DOHH2 (cell line): ENCODE results near the gene TOM1.

ENCODE experiments used
- EZH2phosphoT487 ChIP-seq: fragments of 200-600 bp; sonication (generic); IDR thresholded peaks from 2 replicates; pipeline ENCODE4 v1.6.1; 2017; ENCODE audit warnings: borderline replicate concordance, mild to moderate bottlenecking, antibody characterized with exemption, low read length, moderate library complexity, mixed read lengths
- TF ChIP-seq, protein P1 (sequence below): fragments of 200-600 bp; sonication (generic); IDR thresholded peaks from one replicate; pipeline ENCODE4 v1.5.1; 2014; ENCODE audit warnings: antibody characterized with exemption, mild to moderate bottlenecking, low read depth, low read length; ENCODE audit not compliant: poor library complexity, severe bottlenecking

DNA sequence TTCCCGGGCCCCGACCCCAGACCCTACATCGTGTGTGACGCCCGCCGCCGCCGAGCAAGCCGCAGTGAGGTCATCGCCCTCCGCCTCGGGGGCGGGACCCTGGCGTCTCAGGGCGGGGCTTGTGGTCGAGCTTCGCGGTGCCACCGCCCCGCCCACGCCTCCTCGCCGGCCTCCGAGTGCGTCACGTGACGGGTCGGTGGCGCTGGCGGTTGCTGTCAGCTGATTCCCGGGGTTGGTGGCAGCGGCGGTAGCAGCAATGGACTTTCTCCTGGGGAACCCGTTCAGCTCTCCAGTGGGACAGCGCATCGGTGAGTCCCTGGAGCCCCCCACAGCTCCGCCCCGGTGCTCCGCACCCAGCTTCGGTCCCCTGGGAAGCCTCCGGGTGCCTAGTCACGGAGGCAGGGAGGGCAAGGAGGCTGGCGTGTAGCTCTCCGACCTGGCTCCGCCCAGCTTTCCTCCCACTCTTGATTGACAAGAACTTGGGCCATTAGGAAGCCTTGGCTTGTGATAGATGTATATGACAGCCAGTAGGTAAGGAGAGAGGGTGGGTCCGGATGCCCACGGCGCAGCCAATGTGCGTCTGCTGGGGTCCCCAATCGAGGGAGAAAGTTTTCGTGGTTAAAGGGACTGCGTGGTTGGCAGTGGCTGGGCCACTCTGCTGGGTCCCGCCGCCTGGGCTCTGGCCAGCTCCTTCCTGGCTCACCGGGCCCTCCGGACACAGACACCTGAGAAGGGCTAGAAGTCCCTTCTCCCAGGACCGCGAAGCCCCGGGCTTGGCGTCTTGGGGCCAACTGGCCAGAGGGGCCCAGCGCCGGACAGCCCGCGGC, at the start of gene TOM1:
- TF ChIP-seq, protein P1, sequence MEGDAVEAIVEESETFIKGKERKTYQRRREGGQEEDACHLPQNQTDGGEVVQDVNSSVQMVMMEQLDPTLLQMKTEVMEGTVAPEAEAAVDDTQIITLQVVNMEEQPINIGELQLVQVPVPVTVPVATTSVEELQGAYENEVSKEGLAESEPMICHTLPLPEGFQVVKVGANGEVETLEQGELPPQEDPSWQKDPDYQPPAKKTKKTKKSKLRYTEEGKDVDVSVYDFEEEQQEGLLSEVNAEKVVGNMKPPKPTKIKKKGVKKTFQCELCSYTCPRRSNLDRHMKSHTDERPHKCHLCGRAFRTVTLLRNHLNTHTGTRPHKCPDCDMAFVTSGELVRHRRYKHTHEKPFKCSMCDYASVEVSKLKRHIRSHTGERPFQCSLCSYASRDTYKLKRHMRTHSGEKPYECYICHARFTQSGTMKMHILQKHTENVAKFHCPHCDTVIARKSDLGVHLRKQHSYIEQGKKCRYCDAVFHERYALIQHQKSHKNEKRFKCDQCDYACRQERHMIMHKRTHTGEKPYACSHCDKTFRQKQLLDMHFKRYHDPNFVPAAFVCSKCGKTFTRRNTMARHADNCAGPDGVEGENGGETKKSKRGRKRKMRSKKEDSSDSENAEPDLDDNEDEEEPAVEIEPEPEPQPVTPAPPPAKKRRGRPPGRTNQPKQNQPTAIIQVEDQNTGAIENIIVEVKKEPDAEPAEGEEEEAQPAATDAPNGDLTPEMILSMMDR = no peak
- no peak for TF ChIP-seq EZH2phosphoT487
